Breast epithelium (tissue), 4 donors: ENCODE results near the gene BEND5. TPM values are rescaled to one million over a fixed set of nuclear protein-coding genes. Genes with fewer than 3 reads are reported as not detected.

Experiments used
- DNase-seq, 2 donors: peaks; one replicate each; pipeline ENCODE4 v3.0.0-alpha.2; 2019; ENCODE audit warnings: low spot score in 2 of 2
- H3K27ac ChIP-seq, 2 donors: fragments of 200-600 bp; sonication (generic) in 1 of 2; one replicate each; pipeline ENCODE4 v1.5.1; 2016 to 2019; ENCODE audit warnings: mild to moderate bottlenecking in 1 of 2
- H3K27me3 ChIP-seq, 2 donors: fragments of 200-600 bp; sonication (generic) in 1 of 2; one replicate each; pipeline versions ENCODE4 v1.5.1 to v1.6.0; 2017 to 2019; ENCODE audit warnings: control low read depth in 1 of 2, mild to moderate bottlenecking in 1 of 2
- H3K36me3 ChIP-seq: fragments of 200-600 bp; one replicate; pipeline ENCODE4 v1.5.1; 2019
- H3K4me1 ChIP-seq, 2 donors: fragments of 200-600 bp; sonication (generic); one replicate each; pipeline ENCODE4 v1.5.1; 2016 to 2019; ENCODE audit warnings: control low read depth in 1 of 2
- H3K4me3 ChIP-seq, 3 donors: fragments of 200-600 bp; sonication (generic); 1 replicate in 2 of 3; 2 replicates in 1 of 3; pipeline ENCODE4 v1.5.1; 2016 to 2019; ENCODE audit warnings: mild to moderate bottlenecking in 3 of 3, moderate library complexity in 2 of 3
- H3K9me3 ChIP-seq, 2 donors: fragments of 200-600 bp; sonication (generic) in 1 of 2; one replicate each; pipeline ENCODE4 v1.5.1; 2016 to 2019; ENCODE audit warnings: control low read depth in 1 of 2
- CTCF ChIP-seq, 3 donors: fragments of 450-650 bp; IDR thresholded peaks; one replicate each; pipeline ENCODE4 v1.5.1; 2016 to 2017; ENCODE audit warnings: antibody characterized with exemption in 3 of 3, mild to moderate bottlenecking in 3 of 3, moderate library complexity in 3 of 3
- POLR2A ChIP-seq: fragments of 450-650 bp; IDR thresholded peaks from one replicate; pipeline ENCODE4 v1.6.1; 2016; ENCODE audit warnings: antibody characterized with exemption, mild to moderate bottlenecking, moderate library complexity
- POLR2AphosphoS5 ChIP-seq, 3 donors: sonication (generic); formaldehyde crosslinking; IDR thresholded peaks; one replicate each; pipeline ENCODE4 v1.6.1; 2017; ENCODE audit warnings: antibody characterized with exemption in 3 of 3
- intact Hi-C: fragments of 100-400 bp; cut with DNase I; formaldehyde crosslinking; loops from one replicate; pipeline ENCODE4 v1.15.1; 2023; ENCODE audit warnings: low total_unique reads
- total RNA-seq, 3 donors: library from RNA; depleted of rRNA; stranded (reverse); fragments of >200 nt; gene quantifications; one replicate each; pipeline ENCODE4 v1.1.0, GENCODE V29; 2016

Gene BEND5
- total RNA-seq, 3 donors from 2014 or later = 3.2 to 7.3 (median 5.9) TPM

- Histone ChIP-seq H3K9me3 (no peaks in the 10 kb centered on the region), H3K4me1 (no peaks in the 10 kb centered on the region), H3K36me3 (no peaks in the 10 kb centered on the region), H3K27me3 (no peaks in the 10 kb centered on the region), H3K4me3 (no peak overlapping the region), H3K27ac (no peak overlapping the region)
- TF ChIP-seq CTCF (IDR thresholded peaks at IDR 0.05) (no peak), POLR2AphosphoS5 (IDR thresholded peaks at IDR 0.05) (no peak), POLR2A (no peak)
- intact Hi-C loops = loop anchor here (5.0 kb wide), 1 partner anchor 733 kb away; no protein-coding TSS in a partner anchor
- DNase-seq = no peak
These were observed 34.0 kb upstream of the BEND5 start for GRCh38 chr1:48810740-48811139.

- H3K27me3 ChIP-seq = no peaks in the 10 kb centered on the region
- no peak overlapping the region for H3K4me3 ChIP-seq
- H3K4me1 ChIP-seq = no peaks in the 10 kb centered on the region
- no peak overlapping the region for H3K27ac ChIP-seq
- intact Hi-C loops = no loop called here
- no peaks in the 10 kb centered on the region for H3K36me3 ChIP-seq
- no peak for DNase-seq
- TF ChIP-seq POLR2A = no peak
- no peak for TF ChIP-seq POLR2AphosphoS5 (IDR thresholded peaks at IDR 0.05)
- TF ChIP-seq CTCF (IDR thresholded peaks at IDR 0.05) = no peak
- H3K9me3 ChIP-seq = no peaks in the 10 kb centered on the region
These were observed 31.8 kb upstream of the BEND5 start for GRCh38 chr1:48808496-48808895.

GRCh38 chr1:48807554-48808260 is 31.0 kb upstream of the BEND5 start:
- TF ChIP-seq POLR2A = no peak
- TF ChIP-seq CTCF (IDR thresholded peaks at IDR 0.05) = no peak
- TF ChIP-seq POLR2AphosphoS5 (IDR thresholded peaks at IDR 0.05) = no peak
- Histone ChIP-seq H3K27ac (no peak overlapping the region), H3K9me3 (no peaks in the 10 kb centered on the region), H3K27me3 (no peaks in the 10 kb centered on the region), H3K4me1 (no peaks in the 10 kb centered on the region), H3K36me3 (no peaks in the 10 kb centered on the region), H3K4me3 (no peak overlapping the region)
- no peak for DNase-seq
- intact Hi-C loops = no loop called here

- TF ChIP-seq POLR2A (no peak), CTCF (IDR thresholded peaks at IDR 0.05) (no peak), POLR2AphosphoS5 (IDR thresholded peaks at IDR 0.05) (no peak)
- no peak for DNase-seq
- no peak overlapping the region for H3K4me3 ChIP-seq
- no peaks in the 10 kb centered on the region for H3K27me3 ChIP-seq
- H3K27ac ChIP-seq = no peak overlapping the region
- H3K9me3 ChIP-seq = no peaks in the 10 kb centered on the region
- no peaks in the 10 kb centered on the region for H3K4me1 ChIP-seq
- intact Hi-C loops = no loop called here
- no peaks in the 10 kb centered on the region for H3K36me3 ChIP-seq
These were observed 26.8 kb upstream of the BEND5 start for GRCh38 chr1:48803474-48803873.

- DNase-seq = no peak
- intact Hi-C loops = no loop called here
- H3K27ac ChIP-seq = no peak overlapping the region
- TF ChIP-seq POLR2AphosphoS5 (IDR thresholded peaks at IDR 0.05) (no peak), CTCF (IDR thresholded peaks at IDR 0.05) (no peak), POLR2A (no peak)
- peaks cover 0 to 10% of the 10 kb centered on the region in 2 donors for H3K4me1 ChIP-seq
- no peak overlapping the region for H3K4me3 ChIP-seq
- H3K36me3 ChIP-seq = no peaks in the 10 kb centered on the region
- H3K9me3 ChIP-seq = no peaks in the 10 kb centered on the region
- H3K27me3 ChIP-seq = no peaks in the 10 kb centered on the region
These were observed 18.1 kb upstream of the BEND5 start for GRCh38 chr1:48794816-48795215.
